Epithelial cell of alveolus of lung (primary cell): ENCODE results near the gene CHAC1. TPM values are rescaled to one million over a fixed set of nuclear protein-coding genes. Genes with fewer than 3 reads are reported as not detected.

Source experiments
- total RNA-seq: library from RNA; depleted of rRNA; stranded (reverse); fragments of >200 nt; gene quantifications from 2 replicates; pipeline ENCODE4 v1.2.1, GENCODE V29; 2015

Gene CHAC1, protein sequence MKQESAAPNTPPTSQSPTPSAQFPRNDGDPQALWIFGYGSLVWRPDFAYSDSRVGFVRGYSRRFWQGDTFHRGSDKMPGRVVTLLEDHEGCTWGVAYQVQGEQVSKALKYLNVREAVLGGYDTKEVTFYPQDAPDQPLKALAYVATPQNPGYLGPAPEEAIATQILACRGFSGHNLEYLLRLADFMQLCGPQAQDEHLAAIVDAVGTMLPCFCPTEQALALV
- total RNA-seq: 5.0 and 63.6 TPM in 2 replicates

DNA sequence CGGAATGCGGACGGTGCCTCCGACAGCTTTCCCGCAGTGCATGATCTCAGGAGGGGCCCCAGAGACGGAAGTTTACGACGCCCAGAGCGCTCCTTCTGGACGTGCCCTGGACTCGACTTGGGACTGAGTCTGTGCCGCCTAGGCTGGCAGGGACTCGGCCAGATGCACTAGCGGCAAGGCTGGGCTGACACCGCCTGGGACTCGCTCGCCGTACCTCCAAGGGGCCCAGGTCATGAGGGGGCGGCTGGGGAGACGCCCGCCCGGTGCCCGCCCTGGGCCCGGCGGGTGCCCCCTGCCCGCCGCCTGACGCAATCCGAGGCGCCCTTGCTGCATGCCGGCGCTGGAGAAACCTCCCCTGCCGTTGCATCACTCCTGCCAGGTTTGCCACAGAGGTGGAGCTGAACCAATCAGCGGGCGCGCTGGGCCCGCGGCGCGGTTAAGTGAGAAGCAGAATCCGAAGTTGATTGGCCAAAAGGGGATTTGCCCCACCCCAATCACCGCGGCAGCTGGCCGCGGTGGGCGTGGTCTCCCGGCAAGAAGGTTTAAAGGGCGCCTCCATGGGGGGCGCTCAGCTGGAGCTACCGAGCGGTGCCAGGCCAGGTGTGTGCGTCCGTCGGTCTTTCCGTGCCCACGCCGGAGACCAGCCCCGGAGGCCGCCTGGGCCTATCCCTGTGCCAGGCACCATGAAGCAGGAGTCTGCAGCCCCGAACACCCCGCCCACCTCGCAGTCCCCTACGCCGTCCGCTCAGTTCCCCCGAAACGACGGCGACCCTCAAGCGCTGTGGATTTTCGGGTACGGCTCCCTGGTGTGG lies at the start of gene CHAC1:
CHAC1 (plus strand) TSS at position 571 of the 812 bp plus-strand sequence; CDS start at position 684, 113 bp downstream.

DNA sequence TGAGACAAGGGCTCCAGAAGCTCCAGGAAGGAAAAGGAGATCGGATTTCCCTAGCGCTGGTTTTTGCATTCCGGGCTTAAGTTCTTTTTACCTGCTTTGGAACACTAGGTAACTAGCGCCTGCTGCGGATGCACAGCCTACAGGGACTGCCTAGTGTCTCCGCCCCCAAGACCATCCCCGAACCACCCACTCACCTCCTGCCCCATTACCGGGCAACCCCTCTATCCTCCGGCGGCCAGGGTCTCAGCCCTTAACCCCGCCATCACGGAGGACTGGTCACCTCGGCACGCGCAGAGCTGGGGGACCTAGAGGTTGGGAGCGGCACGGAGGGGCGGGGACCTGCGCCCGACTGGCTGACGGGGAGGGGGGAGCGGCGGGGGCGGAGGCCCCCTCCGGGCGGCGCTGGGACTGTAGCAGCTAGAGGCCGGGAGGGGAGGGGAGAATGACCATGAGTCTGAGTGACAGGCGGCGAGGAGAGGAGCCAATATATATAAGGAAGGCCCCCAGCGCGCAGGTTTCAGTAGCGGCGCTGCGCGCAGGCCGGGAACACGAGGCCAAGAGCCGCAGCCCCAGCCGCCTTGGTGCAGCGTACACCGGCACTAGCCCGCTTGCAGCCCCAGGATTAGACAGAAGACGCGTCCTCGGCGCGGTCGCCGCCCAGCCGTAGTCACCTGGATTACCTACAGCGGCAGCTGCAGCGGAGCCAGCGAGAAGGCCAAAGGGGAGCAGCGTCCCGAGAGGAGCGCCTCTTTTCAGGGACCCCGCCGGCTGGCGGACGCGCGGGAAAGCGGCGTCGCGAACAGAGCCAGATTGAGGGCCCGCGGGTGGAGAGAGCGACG lies 24.2 kb upstream of the CHAC1 start, which contains the start of gene DLL4:
DLL4 (plus strand) TSS at position 520 of the 839 bp plus-strand sequence. CDS start 329 bp downstream, outside the sequence.

Other genes with a start within 250 kb of the CHAC1 start
- gene RMDN3, start 198.2 kb upstream of the CHAC1 start, total RNA-seq: 20.5 and 21.7 TPM in 2 replicates
- 7.7 and 11.5 TPM in 2 replicates for gene GCHFR, start 189.4 kb upstream of the CHAC1 start, total RNA-seq
- gene C15orf62, start 183.5 kb upstream of the CHAC1 start, total RNA-seq: not detected in 2 replicates
- gene ZFYVE19, start 146.4 kb upstream of the CHAC1 start, total RNA-seq: 16.3 and 40.4 TPM in 2 replicates
- gene DNAJC17, start 146.0 kb upstream of the CHAC1 start, total RNA-seq: 25.0 and 63.8 TPM in 2 replicates
- not detected in 2 replicates for gene PPP1R14D, start 124.8 kb upstream of the CHAC1 start, total RNA-seq
- 4.1 and 31.0 TPM in 2 replicates for gene SPINT1, start 109.4 kb upstream of the CHAC1 start, total RNA-seq
- not detected in 2 replicates for gene RHOV, start 79.2 kb upstream of the CHAC1 start, total RNA-seq
- gene VPS18, start 59.0 kb upstream of the CHAC1 start, total RNA-seq: 35.7 and 39.4 TPM in 2 replicates
- 0.88 and 3.1 TPM in 2 replicates for gene DLL4, start 24.1 kb upstream of the CHAC1 start, total RNA-seq
- gene INO80, start 162.8 kb downstream of the CHAC1 start, total RNA-seq: 20.0 and 25.4 TPM in 2 replicates